A673 (cell line): ENCODE data around the gene ZGLP1. TPM values are rescaled to one million over a fixed set of nuclear protein-coding genes. Genes with fewer than 3 reads are reported as not detected.
"Not testable (repeated sequence)": the region's sequence is repeated elsewhere in the genome, so short reads cannot be mapped to it uniquely, and the experiment has no call there.

Source experiments
- BruUV-seq: library from RNA; stranded (reverse); fragments of 400-500 nt; replicated peaks from 2 replicates; lab custom pipeline; 2021; lab: Mats Ljungman, UMichigan
- CTCF ChIA-PET: fragments of 300-600 bp; sonication (Branson Sonifier 250); formaldehyde crosslinking; loops from one replicate; lab custom pipeline; 2022; ENCODE audit warnings: antibody characterized with exemption; lab: Charles Lee
- POLR2A ChIA-PET: fragments of 300-600 bp; sonication (Branson Sonifier 250); formaldehyde crosslinking; loops from one replicate; lab custom pipeline; 2022; ENCODE audit warnings: antibody characterized with exemption; ENCODE audit not compliant: low non-redundant PET; lab: Charles Lee
- DNase-seq: peaks from one replicate; pipeline ENCODE4 v3.0.0-alpha.2; 2015; ENCODE audit warnings: low spot score
- H3K27ac ChIP-seq: fragments of 200-600 bp; sonication (generic); 2 replicates; pipeline ENCODE4 v1.5.1; 2016; ENCODE audit warnings: mixed run types, low read depth, mild to moderate bottlenecking, mixed read lengths, antibody characterized with exemption, low read length; ENCODE audit not compliant: poor library complexity, severe bottlenecking
- H3K27me3 ChIP-seq: fragments of 200-600 bp; sonication (generic); replicated peaks from 2 replicates; pipeline ENCODE4 v1.6.1; 2017; ENCODE audit warnings: mixed run types, low read depth, mild to moderate bottlenecking, mixed read lengths, antibody characterized with exemption, low read length; ENCODE audit not compliant: insufficient read depth, poor library complexity
- H3K36me3 ChIP-seq: fragments of 200-600 bp; sonication (generic); 2 replicates; pipeline ENCODE4 v1.6.1; 2016; ENCODE audit warnings: mixed run types, mild to moderate bottlenecking, mixed read lengths, antibody characterized with exemption, low read length; ENCODE audit not compliant: insufficient read depth, poor library complexity, severe bottlenecking
- H3K4me1 ChIP-seq: fragments of 200-600 bp; sonication (generic); 2 replicates; pipeline ENCODE4 v1.6.1; 2017; ENCODE audit warnings: mixed run types, mild to moderate bottlenecking, mixed read lengths, antibody characterized with exemption, low read length; ENCODE audit not compliant: insufficient read depth, poor library complexity, severe bottlenecking
- H3K4me3 ChIP-seq: fragments of 200-600 bp; sonication (generic); 2 replicates; pipeline ENCODE4 v1.5.1; 2016; ENCODE audit warnings: low read depth, mixed run types, mild to moderate bottlenecking, mixed read lengths, low read length; ENCODE audit not compliant: poor library complexity, severe bottlenecking
- H3K9me3 ChIP-seq: fragments of 200-600 bp; sonication (generic); 2 replicates; pipeline ENCODE4 v1.6.1; 2016; ENCODE audit warnings: mixed run types, low read depth, mild to moderate bottlenecking, mixed read lengths, antibody characterized with exemption, low read length; ENCODE audit not compliant: poor library complexity, severe bottlenecking
- EZH2 ChIP-seq: fragments of 200-600 bp; sonication (generic); IDR thresholded peaks from 2 replicates; pipeline ENCODE4 v1.6.1; 2017; ENCODE audit warnings: borderline replicate concordance, low read depth, mild to moderate bottlenecking, mixed read lengths, antibody characterized with exemption, low read length; ENCODE audit not compliant: poor library complexity, severe bottlenecking
- intact Hi-C: fragments of 100-400 bp; cut with micrococcal nuclease; formaldehyde crosslinking; loops from one replicate; pipeline ENCODE4 v1.10.0; 2022; ENCODE audit not compliant: unreplicated experiment
- total RNA-seq: library from RNA; stranded (reverse); gene quantifications from 2 replicates; pipeline ENCODE4 v1.2.3, GENCODE V29; 2021
- TF ChIP-seq, protein P1 (sequence below): fragments of 300-800, 200-600 bp; sonication (generic); conservative IDR thresholded peaks from 2 replicates; pipeline ENCODE4 v1.5.1; 2017; ENCODE audit warnings: low read depth, mild to moderate bottlenecking, antibody characterized with exemption, low read length, moderate library complexity, mixed read lengths

The ZGLP1 gene
- total RNA-seq, 1 experiment from 2014 or later = 7.2 TPM

DNA sequence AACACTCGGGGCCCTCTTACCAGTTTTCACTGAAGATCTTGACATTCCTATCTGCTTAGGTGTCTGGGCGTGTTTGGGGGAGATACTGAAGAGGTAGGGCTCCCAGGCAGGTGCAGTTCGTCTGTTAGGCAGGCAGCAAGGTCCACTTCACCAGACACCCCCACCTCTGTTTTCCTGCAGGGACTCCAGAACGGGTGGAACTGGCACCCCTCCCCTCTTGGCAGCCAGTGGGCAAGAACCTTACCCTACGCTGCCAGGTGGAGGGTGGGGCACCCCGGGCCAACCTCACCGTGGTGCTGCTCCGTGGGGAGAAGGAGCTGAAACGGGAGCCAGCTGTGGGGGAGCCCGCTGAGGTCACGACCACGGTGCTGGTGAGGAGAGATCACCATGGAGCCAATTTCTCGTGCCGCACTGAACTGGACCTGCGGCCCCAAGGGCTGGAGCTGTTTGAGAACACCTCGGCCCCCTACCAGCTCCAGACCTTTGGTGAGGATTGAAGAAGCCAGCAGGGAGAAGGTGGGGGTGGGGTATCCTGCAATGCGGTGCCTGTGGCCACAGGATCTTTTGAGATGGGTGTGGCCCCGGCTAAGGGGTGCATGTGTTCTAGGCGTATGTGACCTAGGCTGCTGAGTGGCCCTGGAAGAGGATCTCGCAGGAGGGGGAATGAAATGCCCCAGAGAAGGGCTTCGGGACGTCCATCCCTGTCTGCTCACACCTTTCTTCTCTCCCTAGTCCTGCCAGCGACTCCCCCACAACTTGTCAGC, 26.1 kb downstream of the ZGLP1 start:
- no peaks in the 10 kb centered on the region for H3K36me3 ChIP-seq
- intact Hi-C loops = no loop called here
- DNase-seq = no peak
- H3K27ac ChIP-seq = no peak overlapping the region
- H3K4me1 ChIP-seq = peaks cover 19% of the 10 kb centered on the region
- no TSS peak for BruUV-seq
- ChIA-PET CTCF (no interaction called here), POLR2A (no interaction called here)
- no peak overlapping the region for H3K4me3 ChIP-seq
- no peaks in the 10 kb centered on the region for H3K9me3 ChIP-seq
- H3K27me3 ChIP-seq = no peaks in the 10 kb centered on the region
- TF ChIP-seq, protein P1, sequence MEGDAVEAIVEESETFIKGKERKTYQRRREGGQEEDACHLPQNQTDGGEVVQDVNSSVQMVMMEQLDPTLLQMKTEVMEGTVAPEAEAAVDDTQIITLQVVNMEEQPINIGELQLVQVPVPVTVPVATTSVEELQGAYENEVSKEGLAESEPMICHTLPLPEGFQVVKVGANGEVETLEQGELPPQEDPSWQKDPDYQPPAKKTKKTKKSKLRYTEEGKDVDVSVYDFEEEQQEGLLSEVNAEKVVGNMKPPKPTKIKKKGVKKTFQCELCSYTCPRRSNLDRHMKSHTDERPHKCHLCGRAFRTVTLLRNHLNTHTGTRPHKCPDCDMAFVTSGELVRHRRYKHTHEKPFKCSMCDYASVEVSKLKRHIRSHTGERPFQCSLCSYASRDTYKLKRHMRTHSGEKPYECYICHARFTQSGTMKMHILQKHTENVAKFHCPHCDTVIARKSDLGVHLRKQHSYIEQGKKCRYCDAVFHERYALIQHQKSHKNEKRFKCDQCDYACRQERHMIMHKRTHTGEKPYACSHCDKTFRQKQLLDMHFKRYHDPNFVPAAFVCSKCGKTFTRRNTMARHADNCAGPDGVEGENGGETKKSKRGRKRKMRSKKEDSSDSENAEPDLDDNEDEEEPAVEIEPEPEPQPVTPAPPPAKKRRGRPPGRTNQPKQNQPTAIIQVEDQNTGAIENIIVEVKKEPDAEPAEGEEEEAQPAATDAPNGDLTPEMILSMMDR = no peak

DNA sequence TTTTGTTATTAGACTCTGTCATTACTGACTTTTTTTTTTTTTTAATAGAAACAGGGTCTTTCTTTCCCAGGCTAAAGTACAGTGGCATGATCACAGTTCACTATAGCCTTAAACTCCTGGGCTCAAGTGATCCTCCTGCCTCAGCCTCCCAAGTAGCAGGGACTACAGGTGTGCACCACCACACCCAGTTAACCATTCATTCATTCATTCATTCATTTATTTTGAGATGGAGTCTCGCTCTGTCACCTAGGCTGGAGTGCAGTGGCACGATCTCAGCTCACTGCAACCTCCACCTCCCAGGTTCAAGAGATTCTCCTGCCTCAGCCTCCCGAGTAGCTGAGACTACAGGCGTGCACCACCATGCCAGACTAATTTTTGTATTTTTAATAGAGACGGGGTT, 27.6 kb downstream of the ZGLP1 start:
- BruUV-seq = not testable (repeated sequence)

DNA sequence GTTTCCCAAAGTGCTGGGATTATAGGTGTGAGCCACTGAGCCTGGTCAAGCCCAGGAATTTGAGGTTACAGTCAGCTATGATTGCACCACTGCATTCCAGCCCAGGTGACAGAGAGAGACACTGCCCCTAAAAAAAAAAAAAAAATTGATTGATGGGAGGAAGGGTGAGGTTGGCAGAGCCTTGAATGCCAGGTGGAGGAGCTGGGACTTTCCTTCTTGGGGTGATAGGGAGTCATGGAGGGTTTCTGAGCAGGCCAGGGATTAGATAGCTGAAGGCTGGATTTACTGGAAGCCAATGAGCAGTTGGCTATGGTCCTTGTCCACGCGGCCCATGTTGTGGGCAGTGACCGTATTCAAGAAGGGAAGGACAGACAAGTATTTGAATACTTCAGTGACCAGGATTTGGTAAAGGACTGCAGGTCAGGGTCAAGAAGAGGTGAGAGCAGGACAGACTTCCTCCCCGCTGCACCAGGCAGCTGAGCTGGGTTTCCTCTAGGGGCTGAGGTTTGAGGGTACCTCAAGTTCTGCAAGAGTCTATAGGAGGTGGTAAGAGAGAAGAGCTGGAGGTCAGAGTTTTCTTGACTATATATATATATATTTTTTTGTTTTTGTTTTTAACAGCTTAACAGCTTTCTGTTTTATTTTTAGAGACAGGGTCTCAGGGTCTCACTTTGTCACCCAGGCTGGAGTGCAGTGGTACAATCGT, 29.7 kb downstream of the ZGLP1 start:
- no TSS peak for BruUV-seq
- H3K36me3 ChIP-seq = no peaks in the 10 kb centered on the region
- POLR2A ChIA-PET = no interaction called here
- DNase-seq = no peak
- H3K4me3 ChIP-seq = no peak overlapping the region
- no peaks in the 10 kb centered on the region for H3K27me3 ChIP-seq
- no peaks in the 10 kb centered on the region for H3K4me1 ChIP-seq
- CTCF ChIA-PET = interaction anchor here (0.7 to 1.5 kb wide), 2 partner anchors 9 to 60 kb away, joined by 4 read pairs; partner anchors contain the start of gene ICAM1
- intact Hi-C loops = no loop called here
- TF ChIP-seq EZH2 = no peak
- TF ChIP-seq, protein P1 = no peak
- no peak overlapping the region for H3K27ac ChIP-seq
- H3K9me3 ChIP-seq = no peaks in the 10 kb centered on the region

More for the DNA sequence above, 27.6 kb downstream of the ZGLP1 start:
- POLR2A ChIA-PET, H3K9me3 ChIP-seq, DNase-seq, H3K36me3 ChIP-seq, CTCF ChIA-PET, H3K27me3 ChIP-seq, H3K4me3 ChIP-seq, H3K27ac ChIP-seq, intact Hi-C loops: not testable (repeated sequence)
- H3K4me1 ChIP-seq = peaks cover 11% of the 10 kb centered on the region
